MCF 10A (cell line): ENCODE results near the gene UPK3BL2. TPM values are rescaled to one million over a fixed set of nuclear protein-coding genes. Genes with fewer than 3 reads are reported as not detected.
A peak's percentile ranks its signal among the peaks of the same experiment; 100 is the strongest.
"Not testable (repeated sequence)": the region's sequence is repeated elsewhere in the genome, so short reads cannot be mapped to it uniquely, and the experiment has no call there.

ENCODE experiments used
- BruUV-seq: library from RNA; stranded (reverse); fragments of 400-500 nt; replicated peaks from 2 replicates; lab custom pipeline; 2021; lab: Mats Ljungman, UMichigan
- CTCF ChIA-PET: fragments of 300-600 bp; sonication (Branson Sonifier 250); formaldehyde crosslinking; extraction: SDS; loops from one replicate; lab custom pipeline; 2021; ENCODE audit warnings: antibody characterized with exemption, inconsistent platforms; lab: Yijun Ruan, JAX
- POLR2A ChIA-PET: fragments of 300-600, 350-650 bp; sonication (Branson Sonifier 250); formaldehyde crosslinking; extraction: SDS; loops from one replicate; lab custom pipeline; 2020; ENCODE audit warnings: antibody characterized with exemption, inconsistent platforms; lab: Yijun Ruan, JAX
- DNase-seq: peaks from one replicate; pipeline ENCODE4 v3.0.0-alpha.2; 2018; ENCODE audit not compliant: unreplicated experiment
- H3K27ac Mint-ChIP-seq: one replicate; pipeline ENCODE4 v1.8.0; 2022; ENCODE audit warnings: mild to moderate bottlenecking, low read depth, mixed read lengths; ENCODE audit not compliant: unreplicated experiment
- H3K27me3 Mint-ChIP-seq: one replicate; pipeline ENCODE4 v1.8.0; 2022; ENCODE audit warnings: mixed read lengths; ENCODE audit not compliant: insufficient read depth, unreplicated experiment
- H3K36me3 Mint-ChIP-seq: one replicate; pipeline ENCODE4 v1.8.0; 2022; ENCODE audit warnings: mild to moderate bottlenecking, moderate library complexity, mixed read lengths; ENCODE audit not compliant: insufficient read depth, unreplicated experiment
- H3K4me1 Mint-ChIP-seq: one replicate; pipeline ENCODE4 v1.8.0; 2022; ENCODE audit warnings: mixed read lengths; ENCODE audit not compliant: insufficient read depth, unreplicated experiment
- H3K4me3 Mint-ChIP-seq: one replicate; pipeline ENCODE4 v1.8.0; 2022; ENCODE audit warnings: mild to moderate bottlenecking, moderate library complexity, mixed read lengths; ENCODE audit not compliant: unreplicated experiment
- H3K9me3 Mint-ChIP-seq: one replicate; pipeline ENCODE4 v1.8.0; 2022; ENCODE audit warnings: mixed read lengths; ENCODE audit not compliant: unreplicated experiment
- intact Hi-C: fragments of 100-400 bp; cut with micrococcal nuclease; formaldehyde crosslinking; loops from 2 replicates; pipeline ENCODE4 v1.14.1; 2022
- total RNA-seq: library from RNA; stranded (reverse); gene quantifications from 2 replicates; pipeline ENCODE4 v1.2.3, GENCODE V29; 2022

Gene UPK3BL2
- total RNA-seq, 1 experiment from 2014 or later: 17.4 TPM

- not testable (repeated sequence) for H3K27me3 Mint-ChIP-seq
Measured at GRCh38 chr7:102540604-102541003, 2.9 kb downstream of the UPK3BL2 start.

DNA sequence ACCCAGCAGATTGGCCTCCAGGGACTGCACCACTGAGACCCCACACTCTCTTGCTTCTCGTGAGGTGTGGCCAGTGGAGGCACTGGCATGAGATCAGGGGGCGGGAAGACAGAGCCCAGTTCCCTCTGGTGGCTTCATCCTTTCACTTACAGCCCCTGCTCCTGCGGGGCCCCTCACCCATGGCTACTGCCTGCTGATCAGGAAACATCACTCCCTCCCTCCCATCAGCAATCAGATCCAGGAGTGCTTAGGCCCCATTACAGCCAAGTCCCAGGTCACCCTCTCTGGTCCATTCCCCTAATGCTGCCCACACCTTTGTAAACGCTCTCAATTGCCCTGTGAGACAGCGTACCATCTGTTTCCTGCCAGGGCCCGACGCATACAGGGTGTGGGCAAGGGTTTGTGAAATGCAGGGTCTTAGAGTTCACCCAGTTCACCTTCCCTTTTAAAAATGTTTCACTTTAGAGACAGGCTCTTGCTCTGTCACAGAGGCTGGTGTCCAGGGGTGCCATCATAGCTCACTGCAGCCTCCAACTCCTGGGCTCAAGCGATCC, 8.4 kb downstream of the UPK3BL2 start:
- BruUV-seq, H3K27me3 Mint-ChIP-seq, CTCF ChIA-PET, H3K27ac Mint-ChIP-seq, POLR2A ChIA-PET, DNase-seq, H3K4me3 Mint-ChIP-seq, H3K36me3 Mint-ChIP-seq, H3K4me1 Mint-ChIP-seq, intact Hi-C loops, H3K9me3 Mint-ChIP-seq: not testable (repeated sequence)

More at GRCh38 chr7:102540604-102541003, 2.9 kb downstream of the UPK3BL2 start:
- H3K27ac Mint-ChIP-seq, POLR2A ChIA-PET, H3K36me3 Mint-ChIP-seq, DNase-seq, H3K4me1 Mint-ChIP-seq, H3K9me3 Mint-ChIP-seq, intact Hi-C loops, H3K4me3 Mint-ChIP-seq, BruUV-seq, CTCF ChIA-PET: not testable (repeated sequence)

- H3K27ac Mint-ChIP-seq, H3K4me1 Mint-ChIP-seq, H3K36me3 Mint-ChIP-seq, BruUV-seq, CTCF ChIA-PET, H3K9me3 Mint-ChIP-seq, DNase-seq, H3K4me3 Mint-ChIP-seq, intact Hi-C loops, POLR2A ChIA-PET, H3K27me3 Mint-ChIP-seq: not testable (repeated sequence)
Measured at GRCh38 chr7:102532127-102532526, 11.4 kb downstream of the UPK3BL2 start.

DNA sequence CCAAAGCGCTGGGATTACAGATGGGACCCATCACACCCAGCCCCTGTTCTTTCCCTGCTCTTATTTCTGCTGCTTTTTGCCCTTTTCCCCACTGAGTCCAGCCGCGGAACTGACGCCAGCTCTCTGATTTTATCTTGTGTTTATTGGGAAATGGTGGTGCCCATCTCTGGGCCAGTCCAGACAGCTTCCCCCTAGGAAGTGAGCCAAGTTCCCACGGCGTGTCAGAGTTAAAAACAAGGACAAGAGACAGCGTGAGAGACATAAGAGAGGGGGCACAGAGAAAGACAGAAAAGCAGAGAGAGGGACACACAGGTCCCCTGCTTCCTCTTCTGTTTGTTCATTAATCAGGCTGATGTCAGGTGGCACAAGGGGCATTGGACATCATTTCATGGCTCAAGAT, 11.9 kb downstream of the UPK3BL2 start:
- H3K9me3 Mint-ChIP-seq, H3K36me3 Mint-ChIP-seq, H3K27ac Mint-ChIP-seq, BruUV-seq, CTCF ChIA-PET, H3K27me3 Mint-ChIP-seq, DNase-seq, H3K4me3 Mint-ChIP-seq, POLR2A ChIA-PET, intact Hi-C loops, H3K4me1 Mint-ChIP-seq: not testable (repeated sequence)

- H3K36me3 Mint-ChIP-seq, POLR2A ChIA-PET, H3K27ac Mint-ChIP-seq, BruUV-seq, intact Hi-C loops, H3K9me3 Mint-ChIP-seq, CTCF ChIA-PET, H3K4me3 Mint-ChIP-seq, DNase-seq, H3K27me3 Mint-ChIP-seq, H3K4me1 Mint-ChIP-seq: not testable (repeated sequence)
Measured at GRCh38 chr7:102527822-102528793, 15.4 kb downstream of the UPK3BL2 start.

- H3K4me1 Mint-ChIP-seq, H3K9me3 Mint-ChIP-seq, CTCF ChIA-PET, H3K27me3 Mint-ChIP-seq, intact Hi-C loops, H3K27ac Mint-ChIP-seq, POLR2A ChIA-PET, H3K36me3 Mint-ChIP-seq, H3K4me3 Mint-ChIP-seq, DNase-seq, BruUV-seq: not testable (repeated sequence)
Measured at GRCh38 chr7:102527182-102527581, 16.3 kb downstream of the UPK3BL2 start.

GRCh38 chr7:102524803-102525202, 18.7 kb downstream of the UPK3BL2 start:
- CTCF ChIA-PET, DNase-seq, intact Hi-C loops, H3K4me3 Mint-ChIP-seq, H3K4me1 Mint-ChIP-seq, BruUV-seq, H3K36me3 Mint-ChIP-seq, H3K27me3 Mint-ChIP-seq, POLR2A ChIA-PET, H3K27ac Mint-ChIP-seq, H3K9me3 Mint-ChIP-seq: not testable (repeated sequence)

GRCh38 chr7:102520797-102521196, 22.7 kb downstream of the UPK3BL2 start:
- POLR2A ChIA-PET, H3K27me3 Mint-ChIP-seq, H3K4me3 Mint-ChIP-seq, H3K27ac Mint-ChIP-seq, DNase-seq, intact Hi-C loops, CTCF ChIA-PET, H3K36me3 Mint-ChIP-seq, BruUV-seq, H3K9me3 Mint-ChIP-seq, H3K4me1 Mint-ChIP-seq: not testable (repeated sequence)

DNA sequence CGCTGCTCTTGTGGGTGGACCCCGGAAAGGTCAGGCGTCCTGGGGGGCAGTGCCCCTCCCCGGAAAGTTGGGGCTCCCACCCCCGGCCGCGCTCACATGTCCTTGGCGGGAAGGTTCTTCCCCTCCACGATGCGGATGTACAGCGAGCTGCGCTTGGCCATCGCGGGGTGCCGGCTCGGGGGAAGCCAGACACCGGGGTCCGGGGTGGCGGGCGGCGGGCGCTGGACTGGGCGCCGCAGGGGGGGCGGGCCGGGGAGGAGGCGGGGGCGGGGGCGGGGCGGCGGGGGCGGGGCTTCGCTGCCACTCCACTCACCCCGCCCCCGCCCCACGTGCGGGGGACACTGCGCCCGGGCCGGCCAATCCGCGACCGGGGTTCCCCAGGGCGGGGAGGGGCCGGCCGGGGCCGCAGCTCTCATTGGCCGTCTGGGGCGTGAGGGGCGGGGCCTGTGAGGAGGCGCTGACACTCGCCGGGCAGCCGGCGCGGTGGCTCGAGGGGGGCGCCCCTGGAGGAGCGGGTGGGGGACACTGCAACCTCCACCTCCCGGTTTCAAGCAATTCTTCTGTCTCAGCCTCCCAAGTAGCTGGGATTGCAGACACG, 25.8 kb downstream of the UPK3BL2 start, which contains the start of gene RASA4B:
TSS of gene RASA4B (minus strand) at position 228 of the 598 bp plus-strand sequence. CDS start at position 161, 67 bp downstream.
- H3K36me3 Mint-ChIP-seq, intact Hi-C loops, H3K27me3 Mint-ChIP-seq, POLR2A ChIA-PET, H3K9me3 Mint-ChIP-seq, H3K4me1 Mint-ChIP-seq, BruUV-seq, DNase-seq, H3K27ac Mint-ChIP-seq, CTCF ChIA-PET: not testable (repeated sequence)
- peak within 1 kb of the TSS; percentile 47 for H3K4me3 Mint-ChIP-seq
